PFSK-1 (cell line): ENCODE measurements around the gene POU6F2.

ENCODE experiments used
- FOXP2 ChIP-seq: optimal IDR thresholded peaks from 2 replicates; pipeline ENCODE3; 2011; ENCODE audit warnings: borderline replicate concordance, control low read depth, inconsistent platforms; ENCODE audit not compliant: insufficient read depth; ENCODE audit errors: extremely low read length, extremely low read depth
- POLR2AphosphoS5 ChIP-seq: IDR thresholded peaks from 2 replicates; pipeline ENCODE4 v1.6.1; 2012; ENCODE audit warnings: low read depth, mild to moderate bottlenecking, control low read depth, low read length, moderate library complexity
- REST ChIP-seq, 2 experiments: IDR thresholded peaks; 2 replicates each; pipeline versions ENCODE4 v1.6.1 to v1.8.0; 2011 to 2012; ENCODE audit warnings: low read depth in 2 of 2, low read length in 2 of 2, control low read depth in 1 of 2, inconsistent platforms in 1 of 2, mild to moderate bottlenecking in 1 of 2, moderate library complexity in 1 of 2; ENCODE audit not compliant: insufficient read depth in 1 of 2
- SIN3A ChIP-seq: IDR thresholded peaks from 2 replicates; pipeline ENCODE4 v1.6.1; 2012; ENCODE audit warnings: mild to moderate bottlenecking, low read length, moderate library complexity, borderline replicate concordance; ENCODE audit not compliant: insufficient read depth
- TAF1 ChIP-seq: IDR thresholded peaks from 2 replicates; pipeline ENCODE4 v1.6.1; 2012; ENCODE audit warnings: low read length, control low read depth, borderline replicate concordance; ENCODE audit not compliant: insufficient read depth

GRCh38 chr7:38992203-38992602 lies 14.5 kb downstream of the POU6F2 start:
- TF ChIP-seq REST (IDR thresholded peaks at IDR 0.05; ENCODE audit: insufficient read depth in 1 of 2, low read depth in 2 of 2, low read length in 2 of 2) (no peak), POLR2AphosphoS5 (no peak), SIN3A (no peak), TAF1 (no peak), FOXP2 (no peak)
